NCI-H2227 treated with DMSO at 0.1 percent for 48 hours (cell line): ENCODE results near the gene ENOX1.
A peak's percentile ranks its signal among the peaks of the same experiment; 100 is the strongest.

Experiments
- DNase-seq: peaks from one replicate; lab custom pipeline; 2025; lab: John Stamatoyannopoulos, UW

The ENOX1 gene

GRCh38 chr13:43608400-43609137 lies 178.2 kb downstream of the ENOX1 start:
- DNase-seq = no peak

- no peak for DNase-seq
These were observed 189.2 kb downstream of the ENOX1 start for GRCh38 chr13:43597599-43597945.

- no peak for DNase-seq
These were observed 189.7 kb downstream of the ENOX1 start for GRCh38 chr13:43596924-43597598.

- DNase-seq = no peak
These were observed 190.8 kb downstream of the ENOX1 start for GRCh38 chr13:43596006-43596405.

- DNase-seq = no peak
These were observed 199.4 kb downstream of the ENOX1 start for GRCh38 chr13:43587376-43587775.

- DNase-seq = no peak
These were observed 202.0 kb downstream of the ENOX1 start for GRCh38 chr13:43584751-43585150.

GRCh38 chr13:43583321-43583720 lies 203.5 kb downstream of the ENOX1 start:
- DNase-seq = no peak

GRCh38 chr13:43580280-43580679 lies 206.5 kb downstream of the ENOX1 start:
- DNase-seq = no peak

- DNase-seq = no peak
These were observed 207.5 kb downstream of the ENOX1 start for GRCh38 chr13:43579321-43579720.

- DNase-seq = no peak
These were observed 212.2 kb downstream of the ENOX1 start for GRCh38 chr13:43574605-43575004.

- DNase-seq = peak; percentile 14
These were observed 212.8 kb downstream of the ENOX1 start for GRCh38 chr13:43573802-43574514.

- DNase-seq = no peak
These were observed 213.4 kb downstream of the ENOX1 start for GRCh38 chr13:43573361-43573740.

GRCh38 chr13:43572656-43573360 lies 214.0 kb downstream of the ENOX1 start:
- no peak for DNase-seq

- no peak for DNase-seq
These were observed 217.1 kb downstream of the ENOX1 start for GRCh38 chr13:43569658-43570057.

- DNase-seq = no peak
These were observed 219.2 kb downstream of the ENOX1 start for GRCh38 chr13:43567608-43568007.

GRCh38 chr13:43564952-43565351 lies 221.8 kb downstream of the ENOX1 start:
- no peak for DNase-seq

GRCh38 chr13:43561081-43561480 lies 225.7 kb downstream of the ENOX1 start:
- no peak for DNase-seq

- DNase-seq = no peak
These were observed 227.8 kb downstream of the ENOX1 start for GRCh38 chr13:43558939-43559338.

- no peak for DNase-seq
These were observed 228.4 kb downstream of the ENOX1 start for GRCh38 chr13:43558326-43558725.

GRCh38 chr13:43555667-43556066 lies 231.1 kb downstream of the ENOX1 start:
- no peak for DNase-seq

- no peak for DNase-seq
These were observed 234.8 kb downstream of the ENOX1 start for GRCh38 chr13:43551897-43552456.

- no peak for DNase-seq
These were observed 240.0 kb downstream of the ENOX1 start for GRCh38 chr13:43546816-43547215.
